Esophagus squamous epithelium (tissue), 4 donors: Measurements from ENCODE around the gene CPTP.

Experiments used
- CTCF ChIP-seq, 6 experiments: fragments of 450-650 bp in 4 of 6; fragments of 200-600 bp in 2 of 6; sonication (generic) in 2 of 6; IDR thresholded peaks; one replicate each; pipeline ENCODE4 v1.5.1; 2016 to 2019; ENCODE audit warnings: antibody characterized with exemption in 6 of 6, mild to moderate bottlenecking in 4 of 6, moderate library complexity in 4 of 6
- POLR2A ChIP-seq, 4 donors: fragments of 450-650 bp; IDR thresholded peaks; one replicate each; pipeline ENCODE4 v1.6.1; 2017; ENCODE audit warnings: antibody characterized with exemption in 4 of 4, mild to moderate bottlenecking in 4 of 4, moderate library complexity in 3 of 4

- no peak for TF ChIP-seq POLR2A (IDR thresholded peaks at IDR 0.05)
- no peak for TF ChIP-seq CTCF (IDR thresholded peaks at IDR 0.05)
These were observed 52.1 kb downstream of the CPTP start for GRCh38 chr1:1376551-1377226.
